ENCODE measurements around the gene PSMA5. TPM values are rescaled to one million over a fixed set of nuclear protein-coding genes. Genes with fewer than 3 reads are reported as not detected.
A peak's percentile ranks its signal among the peaks of the same experiment; 100 is the strongest.

The PSMA5 gene
- total RNA-seq, 2 experiments from 2014 or later, result 53.3 to 152 TPM

DNA sequence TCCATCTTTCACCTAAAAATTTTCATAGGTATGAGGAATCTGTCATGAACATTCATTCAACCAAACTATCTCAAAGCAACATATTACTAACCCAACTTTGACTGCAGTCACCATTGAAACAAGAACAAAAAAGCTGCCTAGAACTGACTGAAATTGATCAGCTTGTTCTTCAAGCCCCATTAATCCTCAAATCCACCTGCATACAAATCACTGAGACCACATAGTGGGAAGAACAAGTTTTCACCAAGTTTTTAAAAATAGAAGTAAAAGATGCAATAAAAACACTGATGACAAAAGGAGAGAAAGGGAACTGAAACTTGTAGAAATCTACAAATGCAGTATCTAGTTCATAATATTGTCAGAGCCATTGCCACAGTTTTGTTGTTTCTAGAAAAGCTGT, 34.6 kb downstream of the PSMA5 start:
- peak overlapping the region; percentile 62 for H3K4me3 ChIP-seq (ENCODE audit: low read depth, low read length, poor library complexity, severe bottlenecking)
- POLR2A ChIA-PET, result interaction anchor here (0.6 to 5.1 kb wide), 13 partner anchors 9 to 106 kb away, joined by 3 to 21 read pairs (median 5); no protein-coding TSS in a partner anchor
- CTCF ChIA-PET (ENCODE audit: unreplicated experiment), result interaction anchor here (1.1 to 1.2 kb wide), 2 partner anchors 109 to 112 kb away, joined by 3 to 4 read pairs; partner anchors contain the start of gene PSRC1
- peak overlapping the region; percentile 90 for H3K27ac ChIP-seq (ENCODE audit: low read depth, low read length, poor library complexity, severe bottlenecking)
- no TSS peak for BruUV-seq (replicated peaks)
- H3K4me1 ChIP-seq (ENCODE audit: insufficient read depth, low read length, poor library complexity, severe bottlenecking), result peaks cover 82% of the 10 kb centered on the region
- H3K9me2 ChIP-seq (ENCODE audit: insufficient read depth, low read length), result no peaks in the 10 kb centered on the region
- no peaks in the 10 kb centered on the region for H3K9me3 ChIP-seq (ENCODE audit: low read length)
- peak overlapping the region; percentile 87 for H3K4me2 ChIP-seq (ENCODE audit: low read length)
- H3K79me2 ChIP-seq (ENCODE audit: insufficient read depth, low read depth, low read length), result peaks cover 95% of the 10 kb centered on the region
- no peaks in the 10 kb centered on the region for H4K20me1 ChIP-seq (ENCODE audit: insufficient read depth, low read length)
- 0 out of 2 replicates have a peak, but pooled peaks cover 3% of the 10 kb centered on the region for H3K36me3 ChIP-seq (ENCODE audit: insufficient read depth, low read length)
- intact Hi-C loops (cut with micrococcal nuclease; ENCODE audit: unreplicated experiment), result loop anchor here (10.0 kb wide), 1 partner anchor 287 kb away; no protein-coding TSS in a partner anchor
- no peak overlapping the region; the same call in 1 of the 2 replicates for H2AFZ ChIP-seq (ENCODE audit: low read length)
- TF ChIP-seq, protein P1, sequence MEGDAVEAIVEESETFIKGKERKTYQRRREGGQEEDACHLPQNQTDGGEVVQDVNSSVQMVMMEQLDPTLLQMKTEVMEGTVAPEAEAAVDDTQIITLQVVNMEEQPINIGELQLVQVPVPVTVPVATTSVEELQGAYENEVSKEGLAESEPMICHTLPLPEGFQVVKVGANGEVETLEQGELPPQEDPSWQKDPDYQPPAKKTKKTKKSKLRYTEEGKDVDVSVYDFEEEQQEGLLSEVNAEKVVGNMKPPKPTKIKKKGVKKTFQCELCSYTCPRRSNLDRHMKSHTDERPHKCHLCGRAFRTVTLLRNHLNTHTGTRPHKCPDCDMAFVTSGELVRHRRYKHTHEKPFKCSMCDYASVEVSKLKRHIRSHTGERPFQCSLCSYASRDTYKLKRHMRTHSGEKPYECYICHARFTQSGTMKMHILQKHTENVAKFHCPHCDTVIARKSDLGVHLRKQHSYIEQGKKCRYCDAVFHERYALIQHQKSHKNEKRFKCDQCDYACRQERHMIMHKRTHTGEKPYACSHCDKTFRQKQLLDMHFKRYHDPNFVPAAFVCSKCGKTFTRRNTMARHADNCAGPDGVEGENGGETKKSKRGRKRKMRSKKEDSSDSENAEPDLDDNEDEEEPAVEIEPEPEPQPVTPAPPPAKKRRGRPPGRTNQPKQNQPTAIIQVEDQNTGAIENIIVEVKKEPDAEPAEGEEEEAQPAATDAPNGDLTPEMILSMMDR (conservative IDR thresholded peaks at IDR 0.05; ENCODE audit: low read length), result no peak
- no peak for TF ChIP-seq EZH2phosphoT487 (IDR thresholded peaks at IDR 0.05; ENCODE audit: borderline replicate concordance, low read depth, low read length)
- peak; percentile 74 for DNase-seq (ENCODE audit: low spot score)

DNA sequence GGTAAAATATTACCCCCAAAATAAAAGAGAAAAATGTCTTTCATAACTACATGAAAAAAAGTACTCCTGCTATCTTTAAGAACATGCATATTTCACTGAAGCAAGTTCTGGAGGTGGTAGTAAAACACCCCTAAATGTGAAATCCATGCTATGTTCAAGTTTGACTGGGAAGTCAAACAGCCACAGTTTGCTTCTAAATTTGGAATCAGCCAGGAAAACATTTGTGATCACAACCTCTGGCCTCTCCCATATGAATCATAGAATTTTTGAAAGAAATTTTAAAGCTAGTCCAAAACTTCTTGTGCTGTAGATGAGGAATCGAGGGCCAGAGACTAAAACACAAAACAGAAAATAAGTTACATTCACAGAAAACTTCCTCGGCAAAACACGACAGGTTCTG, 35.1 kb downstream of the PSMA5 start:
- Histone ChIP-seq H3K4me3 (ENCODE audit: low read depth, low read length, poor library complexity, severe bottlenecking) (peak overlapping the region; percentile 62), H3K79me2 (ENCODE audit: insufficient read depth, low read depth, low read length) (peaks cover 95% of the 10 kb centered on the region), H4K20me1 (ENCODE audit: insufficient read depth, low read length) (no peaks in the 10 kb centered on the region), H3K4me2 (ENCODE audit: low read length) (peak overlapping the region; percentile 87), H3K27ac (ENCODE audit: low read depth, low read length, poor library complexity, severe bottlenecking) (peak overlapping the region; percentile 90), H3K4me1 (ENCODE audit: insufficient read depth, low read length, poor library complexity, severe bottlenecking) (peaks cover 83% of the 10 kb centered on the region), H3K9me2 (ENCODE audit: insufficient read depth, low read length) (no peaks in the 10 kb centered on the region), H3K36me3 (ENCODE audit: insufficient read depth, low read length) (0 out of 2 replicates have a peak, but pooled peaks cover 3% of the 10 kb centered on the region), H3K9me3 (ENCODE audit: low read length) (no peaks in the 10 kb centered on the region), H2AFZ (ENCODE audit: low read length) (no peak overlapping the region; the same call in 1 of the 2 replicates)
- ChIA-PET CTCF (ENCODE audit: unreplicated experiment) (interaction anchor here (1.1 kb wide), 1 partner anchor 112 kb away, joined by 4 read pairs; no protein-coding TSS in a partner anchor), POLR2A (interaction anchor here (0.6 to 5.1 kb wide), 13 partner anchors 9 to 87 kb away, joined by 3 to 21 read pairs (median 4); no protein-coding TSS in a partner anchor)
- no TSS peak for BruUV-seq (replicated peaks)
- TF ChIP-seq EZH2phosphoT487 (IDR thresholded peaks at IDR 0.05; ENCODE audit: borderline replicate concordance, low read depth, low read length), result no peak
- TF ChIP-seq, protein P1 (conservative IDR thresholded peaks at IDR 0.05; ENCODE audit: low read length), result no peak
- intact Hi-C loops (cut with micrococcal nuclease; ENCODE audit: unreplicated experiment), result loop anchor here (10.0 kb wide), 1 partner anchor 286 kb away; no protein-coding TSS in a partner anchor
- no peak for DNase-seq (ENCODE audit: low spot score)

All from OCI-LY7 (cell line).